Chondrocyte (in vitro differentiated cells): ENCODE results near the gene PDE3B. TPM values are rescaled to one million over a fixed set of nuclear protein-coding genes. Genes with fewer than 3 reads are reported as not detected.

Experiments
- DNase-seq: peaks from one replicate; pipeline ENCODE4 v3.0.0; 2021; ENCODE audit warnings: mixed read lengths, low spot score
- H3K27ac Mint-ChIP-seq: one replicate; pipeline ENCODE4 v1.8.0; 2021; ENCODE audit warnings: mild to moderate bottlenecking, moderate library complexity, mixed read lengths; ENCODE audit not compliant: unreplicated experiment
- H3K27me3 Mint-ChIP-seq: 2 replicates; pipeline ENCODE4 v1.8.0; 2021; ENCODE audit warnings: low read depth, mixed read lengths
- H3K36me3 Mint-ChIP-seq: 2 replicates; pipeline ENCODE4 v1.8.0; 2021; ENCODE audit warnings: low read depth, mixed read lengths
- H3K4me1 Mint-ChIP-seq: 2 replicates; pipeline ENCODE4 v1.8.0; 2021; ENCODE audit warnings: low read depth, mild to moderate bottlenecking, mixed read lengths
- H3K4me3 Mint-ChIP-seq: one replicate; pipeline ENCODE4 v1.8.0; 2021; ENCODE audit warnings: mild to moderate bottlenecking, moderate library complexity, mixed read lengths; ENCODE audit not compliant: unreplicated experiment
- H3K9me3 Mint-ChIP-seq: 2 replicates; pipeline ENCODE4 v1.8.0; 2021; ENCODE audit warnings: low read depth, mixed read lengths
- total RNA-seq: library from RNA; stranded (reverse); gene quantifications from 3 replicates; pipeline ENCODE4 v1.2.1, GENCODE V29; 2021
- TF ChIP-seq, protein P1 (sequence below): fragments of 200-600 bp; sonication (generic); IDR thresholded peaks from 2 replicates; pipeline ENCODE4 v1.5.0; 2021; ENCODE audit warnings: antibody characterized with exemption, mild to moderate bottlenecking, moderate library complexity

The PDE3B gene
- total RNA-seq, 1 donor from 2014 or later, result 0.47 TPM

DNA sequence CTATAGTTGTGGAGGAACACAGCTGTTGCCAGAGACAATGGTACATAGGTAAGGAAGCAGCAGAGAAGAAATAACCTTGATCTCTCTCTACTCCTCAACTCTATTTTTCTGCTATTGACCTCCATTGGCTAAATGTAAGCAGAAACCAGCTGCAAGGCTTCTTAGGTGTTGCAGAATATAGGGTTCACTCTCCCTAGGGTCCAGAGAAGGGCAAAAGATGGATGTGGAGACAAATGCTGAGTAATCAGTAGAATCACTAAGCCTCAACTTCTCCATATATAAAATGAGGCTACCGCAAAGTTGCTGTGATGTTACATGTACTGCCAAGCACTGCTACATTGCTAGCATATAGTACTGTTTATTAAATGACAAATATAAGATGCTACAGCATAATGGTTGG is 120.6 kb downstream of the PDE3B start:
- Mint-ChIP-seq H3K4me3 (no peak overlapping the region), H3K4me1 (no peaks in the 10 kb centered on the region), H3K36me3 (no peaks in the 10 kb centered on the region), H3K27me3 (no peaks in the 10 kb centered on the region), H3K27ac (no peak overlapping the region), H3K9me3 (no peaks in the 10 kb centered on the region)
- TF ChIP-seq, protein P1, sequence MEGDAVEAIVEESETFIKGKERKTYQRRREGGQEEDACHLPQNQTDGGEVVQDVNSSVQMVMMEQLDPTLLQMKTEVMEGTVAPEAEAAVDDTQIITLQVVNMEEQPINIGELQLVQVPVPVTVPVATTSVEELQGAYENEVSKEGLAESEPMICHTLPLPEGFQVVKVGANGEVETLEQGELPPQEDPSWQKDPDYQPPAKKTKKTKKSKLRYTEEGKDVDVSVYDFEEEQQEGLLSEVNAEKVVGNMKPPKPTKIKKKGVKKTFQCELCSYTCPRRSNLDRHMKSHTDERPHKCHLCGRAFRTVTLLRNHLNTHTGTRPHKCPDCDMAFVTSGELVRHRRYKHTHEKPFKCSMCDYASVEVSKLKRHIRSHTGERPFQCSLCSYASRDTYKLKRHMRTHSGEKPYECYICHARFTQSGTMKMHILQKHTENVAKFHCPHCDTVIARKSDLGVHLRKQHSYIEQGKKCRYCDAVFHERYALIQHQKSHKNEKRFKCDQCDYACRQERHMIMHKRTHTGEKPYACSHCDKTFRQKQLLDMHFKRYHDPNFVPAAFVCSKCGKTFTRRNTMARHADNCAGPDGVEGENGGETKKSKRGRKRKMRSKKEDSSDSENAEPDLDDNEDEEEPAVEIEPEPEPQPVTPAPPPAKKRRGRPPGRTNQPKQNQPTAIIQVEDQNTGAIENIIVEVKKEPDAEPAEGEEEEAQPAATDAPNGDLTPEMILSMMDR, result no peak
- DNase-seq, result no peak

DNA sequence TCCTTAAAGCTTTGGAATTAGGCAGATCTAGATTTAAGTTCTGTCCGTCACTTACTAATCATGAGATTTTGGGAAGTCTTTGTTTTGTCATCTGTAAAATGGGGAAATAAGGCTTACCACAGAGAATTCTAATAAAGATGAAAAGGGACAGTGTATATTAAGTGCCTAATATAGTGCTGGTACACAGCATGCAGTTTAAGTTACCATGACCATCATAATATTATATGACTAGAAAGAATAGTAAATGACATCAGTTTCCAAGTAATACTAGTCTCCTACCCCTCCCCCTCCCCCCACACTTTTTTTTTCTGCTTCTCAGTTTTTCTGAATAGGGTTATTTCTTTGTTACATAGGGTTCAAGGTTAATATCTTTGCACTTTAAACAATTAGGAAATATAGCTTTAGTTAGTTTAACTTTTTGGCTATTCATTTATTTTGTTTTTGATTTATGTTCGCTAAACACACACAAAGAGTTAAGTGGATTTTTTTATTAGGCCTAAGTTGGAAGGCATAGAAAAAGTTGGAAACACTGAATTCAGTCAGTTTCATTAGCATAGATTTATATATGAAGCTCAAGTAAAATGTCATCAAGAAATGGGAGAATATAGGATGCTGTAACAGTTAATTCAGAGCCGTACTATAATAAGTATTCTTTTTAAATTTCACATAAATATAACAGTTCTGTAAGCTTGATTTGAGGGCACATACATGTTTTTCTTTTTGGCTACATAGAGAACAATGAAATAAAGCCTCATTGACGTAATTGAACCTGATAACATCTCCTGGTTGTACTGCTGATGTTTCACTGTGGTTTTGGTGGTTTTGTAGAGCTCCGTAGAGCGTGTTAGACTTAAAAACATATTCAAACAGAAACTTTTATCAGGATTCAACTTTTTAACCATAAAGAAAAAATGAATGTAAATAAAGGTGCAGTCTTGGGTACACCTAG is 121.2 kb downstream of the PDE3B start:
- H3K27ac Mint-ChIP-seq, result no peak overlapping the region
- no peak for DNase-seq
- no peaks in the 10 kb centered on the region for H3K4me1 Mint-ChIP-seq
- no peaks in the 10 kb centered on the region for H3K27me3 Mint-ChIP-seq
- TF ChIP-seq, protein P1, result no peak
- H3K9me3 Mint-ChIP-seq, result no peaks in the 10 kb centered on the region
- no peak overlapping the region for H3K4me3 Mint-ChIP-seq
- H3K36me3 Mint-ChIP-seq, result no peaks in the 10 kb centered on the region

GRCh38 chr11:14766585-14766984 is 123.0 kb downstream of the PDE3B start:
- no peaks in the 10 kb centered on the region for H3K4me1 Mint-ChIP-seq
- DNase-seq, result no peak
- H3K27me3 Mint-ChIP-seq, result no peaks in the 10 kb centered on the region
- H3K36me3 Mint-ChIP-seq, result no peaks in the 10 kb centered on the region
- TF ChIP-seq, protein P1, result no peak
- H3K27ac Mint-ChIP-seq, result no peak overlapping the region
- H3K9me3 Mint-ChIP-seq, result no peaks in the 10 kb centered on the region
- H3K4me3 Mint-ChIP-seq, result no peak overlapping the region

- no peaks in the 10 kb centered on the region for H3K27me3 Mint-ChIP-seq
- TF ChIP-seq, protein P1, result no peak
- DNase-seq, result no peak
- H3K9me3 Mint-ChIP-seq, result no peaks in the 10 kb centered on the region
- no peak overlapping the region for H3K27ac Mint-ChIP-seq
- H3K4me3 Mint-ChIP-seq, result no peak overlapping the region
- H3K4me1 Mint-ChIP-seq, result no peaks in the 10 kb centered on the region
- no peaks in the 10 kb centered on the region for H3K36me3 Mint-ChIP-seq
Observed at GRCh38 chr11:14768526-14769188, 125.1 kb downstream of the PDE3B start.

DNA sequence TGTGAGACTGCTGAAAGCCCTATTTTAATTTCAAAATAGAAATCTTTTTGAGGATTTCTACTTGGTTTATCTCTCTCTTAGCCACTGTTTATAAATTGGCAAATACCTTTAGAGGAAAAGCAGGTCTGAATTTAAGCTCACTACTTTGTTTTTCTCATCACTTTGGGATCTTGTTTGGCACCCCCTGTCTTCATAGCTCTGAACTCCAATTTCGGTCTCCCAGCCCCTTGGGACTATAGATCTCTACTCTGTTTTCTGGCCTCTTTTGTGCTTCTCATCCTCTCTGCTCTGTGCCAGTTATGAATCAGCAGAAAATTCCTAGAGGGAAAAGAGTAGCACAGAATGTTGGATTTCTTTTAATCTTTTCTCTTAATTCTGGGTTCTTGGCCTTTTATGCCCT is 130.2 kb downstream of the PDE3B start:
- H3K27me3 Mint-ChIP-seq, result no peaks in the 10 kb centered on the region
- peaks cover 8% of the 10 kb centered on the region for H3K9me3 Mint-ChIP-seq
- no peak overlapping the region for H3K27ac Mint-ChIP-seq
- H3K36me3 Mint-ChIP-seq, result no peaks in the 10 kb centered on the region
- TF ChIP-seq, protein P1, result peak; percentile 57
- no peak overlapping the region for H3K4me3 Mint-ChIP-seq
- DNase-seq, result no peak
- no peaks in the 10 kb centered on the region for H3K4me1 Mint-ChIP-seq
